T1000 (cell line): ENCODE results near the gene DDIT4.
A peak's percentile ranks its signal among the peaks of the same experiment; 100 is the strongest.
"Not testable (repeated sequence)": the region's sequence is repeated elsewhere in the genome, so short reads cannot be mapped to it uniquely, and the experiment has no call there.

ENCODE experiments used
- DNase-seq: peaks from one replicate; lab custom pipeline; 2025; ENCODE audit warnings: mixed read lengths; lab: John Stamatoyannopoulos, UW

The DDIT4 gene

DNA sequence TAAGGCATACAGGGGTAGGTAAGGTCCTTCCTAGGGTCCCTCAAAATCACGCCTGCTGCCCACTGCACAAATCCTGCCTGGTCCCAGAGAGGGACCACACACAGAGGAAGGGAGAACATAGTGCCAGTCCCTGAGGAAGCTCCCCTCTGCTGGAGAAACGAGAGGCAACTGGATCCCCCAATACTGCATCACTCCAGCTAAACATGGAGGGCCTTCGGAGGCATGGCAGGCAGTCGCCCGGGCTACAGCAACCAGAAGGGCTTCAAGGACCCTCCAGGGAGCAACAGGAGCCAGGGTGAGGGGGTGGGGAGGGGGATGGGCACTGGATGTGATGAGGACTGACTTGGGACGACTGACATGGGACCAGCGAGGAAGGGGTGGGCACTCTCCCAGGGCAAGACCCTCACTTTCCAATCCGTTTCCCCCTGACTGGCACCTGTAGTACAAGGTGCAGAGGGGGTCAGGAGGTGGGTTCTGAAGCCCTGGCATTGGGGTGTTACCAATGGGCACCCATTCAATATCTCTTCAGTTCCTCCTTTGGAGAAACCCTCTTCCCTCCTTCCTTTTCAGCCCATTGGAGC is 21.7 kb downstream of the DDIT4 start:
- no peak for DNase-seq

DNA sequence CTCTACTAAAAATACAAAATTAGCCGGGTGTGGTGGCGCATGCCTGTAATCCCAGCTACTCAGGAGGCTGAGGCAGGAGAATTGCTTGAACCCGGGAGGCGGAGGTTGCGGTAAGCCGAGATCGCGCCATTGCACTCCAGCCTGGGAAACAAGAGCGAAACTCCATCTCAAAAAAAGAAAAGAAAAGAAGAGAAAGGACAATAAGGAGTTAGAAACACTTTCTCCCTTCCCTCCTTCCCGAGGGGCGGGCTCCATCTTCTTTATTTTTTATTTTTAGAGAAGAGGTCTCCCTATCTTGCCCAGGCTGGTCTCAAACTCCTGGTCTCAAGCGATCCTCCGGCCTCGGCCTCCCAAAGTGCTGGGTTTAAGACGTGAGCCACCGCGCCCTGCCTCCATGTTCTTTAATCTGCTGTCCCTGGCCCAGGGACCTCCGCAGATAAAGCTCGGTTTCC is 23.1 kb downstream of the DDIT4 start:
- not testable (repeated sequence) for DNase-seq

DNA sequence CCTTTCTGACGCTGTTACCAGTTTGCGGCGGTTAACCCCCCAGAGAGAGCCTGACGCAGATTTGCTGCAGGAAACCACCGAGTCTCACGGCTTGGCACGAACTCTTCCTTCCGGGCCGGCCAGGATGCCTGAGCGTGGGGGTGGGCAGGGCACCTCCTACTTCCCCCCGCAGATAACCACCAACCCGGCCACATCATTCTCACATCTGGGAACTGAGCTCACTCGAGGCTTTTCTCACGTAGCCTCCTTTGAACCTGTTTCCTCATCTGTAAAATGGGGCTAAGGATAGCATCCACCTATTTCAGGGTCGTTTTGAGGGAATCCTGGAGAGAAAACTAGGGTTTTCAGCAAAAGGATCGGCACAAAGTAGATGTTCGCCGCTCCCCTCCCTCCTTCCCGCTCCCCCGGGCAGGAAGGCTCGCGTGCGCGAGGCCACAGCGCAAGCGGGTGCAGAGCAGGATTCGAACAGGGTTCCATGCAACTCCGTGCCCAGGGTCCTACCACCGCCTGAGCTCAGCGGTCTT is 23.6 kb downstream of the DDIT4 start:
- peak; percentile 89 for DNase-seq

DNA sequence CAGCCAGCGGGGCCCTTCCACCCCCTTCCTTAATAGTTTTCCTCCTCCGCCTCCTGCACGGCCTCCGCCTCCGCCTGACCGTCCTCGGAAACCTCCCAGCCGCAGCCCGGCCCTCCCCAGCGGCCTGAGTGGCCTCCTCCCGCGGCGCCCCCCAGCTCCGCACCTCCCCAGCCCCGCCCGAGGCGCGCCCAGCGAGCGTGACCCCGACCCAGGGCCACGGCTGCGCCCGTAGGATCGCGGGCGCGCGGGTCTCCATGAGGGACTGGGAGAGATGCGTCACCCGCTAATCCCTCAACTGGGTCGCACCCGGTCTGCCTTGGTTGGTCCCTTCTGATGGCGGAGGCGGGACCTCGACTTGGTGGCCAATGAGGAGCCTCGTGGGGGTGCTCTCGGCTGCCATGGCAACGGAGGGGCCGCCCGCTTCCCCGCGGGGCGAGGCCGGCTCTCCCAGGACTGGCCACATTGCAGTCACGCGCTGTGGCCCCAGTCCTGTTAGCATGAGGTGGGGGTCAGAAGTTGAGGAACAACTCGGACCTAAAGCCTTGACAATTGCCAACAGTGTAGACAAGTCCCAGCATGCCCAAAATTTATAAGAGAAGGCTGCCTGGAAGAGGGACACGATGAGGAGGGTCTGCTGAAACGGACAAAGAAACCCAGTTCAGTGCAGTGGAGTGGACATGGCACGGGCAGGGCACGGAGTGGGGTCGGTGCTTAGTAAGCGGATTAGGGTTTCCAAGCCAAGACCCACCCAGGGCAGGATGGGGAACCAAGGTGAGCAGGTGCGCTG is 24.3 kb downstream of the DDIT4 start:
- DNase-seq = peak; percentile 97

DNA sequence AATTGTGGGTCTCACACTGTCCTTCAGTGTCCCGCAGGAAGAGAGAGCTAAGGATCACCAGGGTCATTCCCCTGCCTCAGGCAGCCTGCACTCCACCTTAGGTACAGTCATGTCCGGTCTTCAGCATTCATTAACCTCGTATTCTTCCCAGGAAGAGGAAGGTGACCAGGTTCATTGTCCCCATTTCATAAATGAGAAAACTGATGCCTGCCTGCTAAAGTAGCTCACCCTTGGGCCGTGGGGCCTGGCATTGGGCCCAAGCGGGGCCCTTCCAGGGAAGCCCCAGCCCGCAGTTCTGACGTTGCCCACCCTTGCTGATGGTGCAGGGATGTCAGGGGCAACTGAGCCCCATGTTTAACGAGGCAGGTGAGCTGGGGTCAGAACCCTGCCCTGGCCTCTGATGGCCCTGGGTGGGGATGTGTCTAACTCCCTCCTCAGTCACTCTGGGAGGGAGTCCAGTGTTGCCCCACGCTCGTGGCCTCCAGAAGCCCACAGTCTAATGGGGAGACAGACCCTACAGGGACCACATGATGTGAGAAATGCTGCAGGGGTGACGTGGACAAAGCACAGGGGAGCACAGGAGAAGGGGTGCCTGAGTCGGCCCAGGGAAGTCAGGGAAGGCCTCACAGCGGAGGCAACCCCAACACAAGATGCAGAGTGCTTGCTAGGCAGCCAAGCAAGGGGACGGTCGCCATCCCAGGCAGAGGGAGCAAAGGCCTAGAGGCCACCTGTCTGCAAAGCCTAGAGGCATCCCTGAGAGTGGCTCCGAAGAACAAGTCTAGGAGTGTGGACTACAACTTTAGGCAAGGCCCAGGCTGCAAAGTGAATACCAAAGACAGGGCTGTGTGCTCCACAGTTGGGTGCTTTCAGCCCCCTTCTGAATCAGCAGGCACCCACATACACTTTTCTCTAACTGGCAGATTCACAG is 25.1 kb downstream of the DDIT4 start:
- DNase-seq = no peak

DNA sequence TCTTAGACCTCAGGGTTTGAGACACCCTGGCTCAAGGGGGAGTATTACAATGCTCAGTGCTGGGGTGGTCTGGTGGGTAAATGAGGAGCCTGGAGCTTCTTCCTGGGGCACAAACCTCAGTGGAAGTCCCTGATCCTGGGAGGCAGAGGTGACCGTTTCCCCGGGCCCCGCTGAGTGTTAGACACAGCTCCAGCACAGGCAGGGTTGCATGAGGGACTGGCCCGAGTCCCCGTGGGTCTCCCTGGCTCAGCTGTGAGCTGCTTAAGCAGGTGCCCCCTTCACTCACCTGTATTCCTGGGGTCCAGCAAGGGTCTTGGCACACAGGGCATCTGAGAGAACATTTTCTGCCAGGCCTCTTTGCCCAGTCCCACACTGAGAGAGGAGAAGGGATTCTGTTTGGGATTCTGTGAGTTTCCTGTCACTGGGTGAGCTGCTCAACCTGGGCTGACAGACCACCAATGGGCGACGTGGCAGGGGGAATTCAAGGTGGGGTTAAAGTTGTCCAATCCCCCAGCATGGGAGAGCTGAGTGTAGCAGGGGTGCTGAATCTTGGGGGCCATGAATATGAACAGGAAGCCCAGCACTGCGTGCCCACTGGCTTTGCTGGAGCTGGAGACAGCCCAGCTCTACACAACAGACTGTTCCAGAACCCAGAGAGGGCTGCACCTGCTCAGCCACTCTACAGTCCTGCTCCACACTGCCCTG is 29.9 kb downstream of the DDIT4 start:
- DNase-seq = no peak

DNA sequence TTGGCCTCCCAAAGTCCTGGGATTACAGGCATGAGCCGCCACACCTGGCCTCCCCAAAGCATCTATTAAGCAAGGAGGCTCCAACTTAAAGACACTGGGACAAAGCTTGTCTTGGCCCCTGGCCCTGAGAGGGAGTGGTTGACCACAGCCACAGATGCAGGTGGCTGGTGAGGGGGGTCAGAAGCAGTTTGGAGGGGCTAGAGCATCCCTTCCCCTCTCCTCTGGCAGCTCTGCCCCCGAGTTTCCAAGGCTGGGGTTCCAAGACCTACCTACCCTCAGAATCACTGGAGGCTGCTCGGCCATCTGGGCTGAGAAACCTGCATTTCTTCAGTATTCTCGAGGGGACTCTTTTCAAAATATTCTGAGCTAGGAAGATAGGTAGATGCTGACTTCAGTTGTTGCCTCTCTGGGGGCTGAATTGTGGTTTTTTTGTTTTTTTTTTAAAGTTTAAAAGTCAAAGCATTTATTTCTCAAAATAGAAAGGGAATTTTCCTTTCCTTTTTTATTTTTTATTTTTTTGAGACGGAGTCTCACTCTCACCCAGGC is 32.6 kb downstream of the DDIT4 start:
- no peak for DNase-seq

DNA sequence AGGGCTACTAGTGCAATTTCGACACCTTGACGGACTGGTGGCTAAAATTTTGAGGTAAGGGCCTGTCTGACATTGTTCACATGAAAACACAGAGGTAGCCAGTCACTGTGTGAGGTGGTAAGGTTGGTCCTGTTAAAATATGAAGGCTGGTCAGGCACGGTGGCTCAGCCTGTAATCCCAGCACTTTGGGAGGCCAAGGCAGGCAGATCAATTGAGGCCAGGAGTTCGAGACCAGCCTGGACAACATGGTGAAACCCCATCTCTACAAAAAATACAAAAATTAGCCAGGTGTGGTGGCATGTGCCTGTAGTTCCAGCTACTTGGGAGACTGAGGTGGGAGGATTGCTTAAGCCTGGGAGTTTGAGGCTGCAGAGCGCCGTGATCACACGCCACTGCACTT is 34.0 kb downstream of the DDIT4 start:
- not testable (repeated sequence) for DNase-seq

DNA sequence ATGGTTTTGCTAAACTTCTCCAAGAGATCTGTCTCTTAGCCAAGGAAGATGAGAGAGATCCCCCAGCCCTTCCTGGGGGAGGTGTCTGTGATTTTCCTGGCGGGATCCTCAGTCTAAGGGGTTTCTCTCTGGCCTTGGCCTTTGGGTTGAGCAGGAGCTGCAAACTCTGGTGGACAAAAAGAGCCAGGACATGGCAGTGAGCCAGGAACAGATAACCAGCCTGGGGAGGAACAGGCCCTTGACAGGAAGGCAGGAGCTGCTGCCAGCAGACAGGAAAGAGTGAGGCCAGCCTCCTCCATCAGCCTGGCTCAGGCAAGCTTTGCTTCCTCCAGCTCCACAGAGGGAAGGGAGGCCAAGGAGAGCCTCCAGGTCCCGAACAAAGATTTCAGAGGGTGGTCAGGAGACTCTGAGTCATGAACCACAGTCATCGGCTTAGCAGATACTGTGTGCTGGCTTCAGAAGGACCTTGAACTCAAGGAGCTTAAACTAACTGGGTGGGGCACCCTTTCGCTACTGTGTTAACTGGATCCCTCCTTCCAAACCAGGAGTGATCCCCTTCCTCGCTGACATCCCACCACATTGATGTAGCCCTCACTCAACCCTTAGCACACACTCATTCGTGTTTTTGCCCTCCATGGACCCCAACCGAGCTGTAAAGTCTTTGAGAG is 34.7 kb downstream of the DDIT4 start:
- no peak for DNase-seq

DNA sequence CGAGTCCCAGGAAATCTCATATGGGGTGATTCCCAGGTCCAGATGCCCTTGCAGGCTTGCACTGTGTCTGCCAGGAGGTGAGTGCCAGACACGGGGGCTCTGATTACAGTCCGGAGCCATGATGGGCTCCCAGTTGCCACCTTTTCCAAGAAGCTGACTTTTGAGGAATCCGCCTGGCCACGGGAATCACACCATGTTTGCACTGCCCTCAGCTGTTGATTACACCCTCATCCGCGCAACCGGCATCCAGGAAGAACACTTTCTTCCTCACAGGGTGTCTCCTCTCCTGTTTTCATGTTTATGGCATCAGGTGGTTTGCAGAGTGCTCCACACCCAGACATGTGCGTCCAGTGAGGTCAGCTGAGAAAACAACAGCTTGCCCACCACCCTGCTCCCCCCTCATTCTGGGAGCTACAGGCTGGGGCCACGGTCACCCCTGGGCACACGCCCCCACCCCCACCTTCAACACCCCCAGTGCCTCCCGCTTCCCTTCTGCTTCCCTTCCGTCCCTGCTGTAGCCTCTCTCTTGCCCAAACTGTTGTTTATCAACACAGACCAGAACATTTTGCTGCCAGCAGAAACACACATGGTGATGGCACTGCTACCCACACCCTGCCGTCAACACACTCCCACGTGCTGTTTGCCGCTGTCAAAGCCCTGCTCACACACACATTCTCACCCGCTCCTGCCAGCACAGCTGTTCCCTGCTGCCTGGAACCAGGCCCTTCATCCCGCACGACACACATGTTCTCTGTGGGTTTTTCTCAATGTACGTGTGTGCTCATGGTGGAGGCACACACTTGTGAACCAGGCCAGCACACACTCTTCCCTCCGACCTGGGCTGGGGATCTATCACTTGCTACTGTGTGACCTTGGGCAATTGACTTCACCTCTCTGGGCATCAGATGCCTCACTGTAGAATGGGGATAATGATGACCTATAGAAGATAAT is 35.8 kb downstream of the DDIT4 start:
- no peak for DNase-seq

DNA sequence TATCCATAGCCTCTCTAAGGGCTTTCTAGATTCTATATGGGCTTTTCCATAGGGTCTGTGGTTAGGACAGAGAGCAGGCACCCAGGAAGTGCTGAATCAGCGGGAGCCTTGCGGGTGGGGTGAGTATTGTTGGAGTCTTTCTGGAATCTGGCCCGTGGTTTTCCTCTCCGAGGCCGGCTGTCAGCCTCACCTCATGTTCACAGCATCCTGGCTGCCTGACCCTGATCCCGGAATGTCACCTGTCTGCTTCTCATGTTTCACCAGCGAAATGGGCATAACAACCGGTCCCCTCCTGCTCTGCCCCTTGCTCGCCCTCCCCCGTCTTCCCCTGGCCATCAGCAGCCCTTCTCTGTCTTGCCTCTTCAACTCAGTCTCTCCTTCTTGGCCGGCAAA is 36.5 kb downstream of the DDIT4 start:
- no peak for DNase-seq

DNA sequence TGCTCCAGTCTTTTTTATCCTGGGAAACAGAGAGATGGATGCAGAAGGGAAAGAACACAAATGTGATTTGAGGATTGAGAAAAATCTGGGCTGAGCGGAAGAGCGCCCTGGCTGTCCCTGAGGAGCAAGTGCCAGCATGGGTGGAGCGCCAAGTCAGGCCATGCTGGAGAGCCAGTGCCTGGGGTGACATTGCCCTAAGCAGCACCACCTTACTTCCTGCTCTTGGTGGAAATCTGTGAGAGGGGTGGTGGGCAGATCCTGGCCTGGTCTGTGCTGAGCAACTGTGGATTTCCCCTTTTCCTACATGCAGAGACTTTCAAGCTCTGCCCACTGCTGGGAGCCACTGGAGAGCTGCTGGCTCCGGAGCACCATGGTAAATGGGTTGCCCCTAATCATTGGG is 36.9 kb downstream of the DDIT4 start:
- DNase-seq = no peak

DNA sequence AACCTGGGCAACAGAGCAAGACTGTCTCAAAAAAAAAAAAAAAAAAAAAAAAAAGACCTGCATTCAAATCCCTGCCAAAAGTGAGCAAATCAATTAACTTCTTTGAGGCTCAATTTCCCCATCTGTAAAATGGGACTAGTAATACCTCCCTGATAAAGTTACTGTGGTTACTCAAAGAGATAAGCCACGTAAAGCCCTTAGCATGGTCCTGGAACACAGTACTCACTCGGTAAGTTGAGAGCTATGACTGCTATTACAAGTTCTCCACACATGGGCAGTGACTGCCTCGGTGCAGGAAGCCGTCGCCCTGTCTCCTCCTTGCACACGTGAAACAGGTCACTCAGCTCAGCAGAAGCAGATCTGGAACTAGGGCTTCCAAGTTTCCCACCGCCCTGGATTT is 37.9 kb downstream of the DDIT4 start:
- no peak for DNase-seq

DNA sequence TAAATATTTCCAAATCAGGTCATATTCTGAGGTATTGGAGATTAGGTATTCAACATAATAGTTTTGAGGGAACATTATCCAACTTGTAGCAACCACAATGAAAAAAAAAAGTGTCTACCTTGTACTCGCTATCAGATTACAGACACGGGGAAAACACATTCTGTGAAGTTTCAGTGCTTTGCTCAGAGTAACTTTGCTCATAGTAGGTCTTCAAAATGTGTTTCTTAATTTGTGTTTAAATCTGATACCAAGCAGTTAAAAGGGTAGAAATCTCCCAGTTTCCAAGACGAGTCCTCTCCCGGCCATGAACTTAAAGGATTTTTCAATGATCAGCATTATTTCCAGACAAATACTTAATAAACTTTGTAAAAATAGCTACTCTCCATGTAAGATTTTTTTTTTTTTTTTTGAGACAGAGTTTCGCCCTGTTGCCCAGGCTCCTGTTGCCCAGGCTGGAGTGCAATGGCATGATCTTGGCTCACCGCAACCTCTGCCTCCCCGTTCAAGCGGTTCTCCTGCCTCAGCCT is 39.2 kb downstream of the DDIT4 start:
- no peak for DNase-seq

DNA sequence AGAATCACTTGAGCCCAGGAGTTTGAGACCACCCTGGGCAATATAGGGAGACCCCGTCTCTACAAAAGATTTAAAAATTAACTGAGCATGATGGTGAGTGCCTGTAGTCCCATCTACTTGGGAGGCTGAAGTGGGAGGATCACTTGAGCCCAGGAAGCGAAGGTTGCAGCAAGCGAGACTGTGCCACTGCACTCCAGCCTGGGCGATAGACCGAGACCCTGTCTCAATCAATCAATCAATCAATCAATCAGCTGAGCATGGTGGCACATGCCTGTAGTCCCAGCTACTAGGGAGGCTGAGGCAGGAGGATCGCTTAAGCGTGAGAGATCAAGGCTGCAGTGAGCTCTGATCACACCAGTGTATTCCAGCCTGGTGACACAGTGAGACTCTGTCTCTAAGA is 40.5 kb downstream of the DDIT4 start:
- DNase-seq = no peak

DNA sequence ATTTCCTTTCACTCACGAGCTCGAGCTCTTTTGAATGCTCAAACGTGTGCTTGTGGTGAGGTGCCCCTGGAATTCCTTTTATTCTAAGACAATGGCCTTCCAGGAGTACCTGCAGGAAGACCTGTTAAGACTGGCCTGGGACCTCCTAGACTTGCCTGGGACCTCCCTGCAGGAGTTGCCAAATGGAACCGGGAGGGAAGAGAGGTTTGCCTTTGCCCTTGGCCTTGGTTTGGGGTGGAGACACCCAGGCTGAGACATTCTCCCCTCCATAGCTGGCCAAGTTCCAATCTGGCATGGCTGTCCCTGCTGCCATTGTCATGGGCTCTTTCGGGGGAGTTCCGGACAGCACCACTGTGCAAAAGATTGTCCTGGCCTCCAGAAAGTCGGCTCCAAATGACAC is 41.3 kb downstream of the DDIT4 start:
- DNase-seq = no peak

DNA sequence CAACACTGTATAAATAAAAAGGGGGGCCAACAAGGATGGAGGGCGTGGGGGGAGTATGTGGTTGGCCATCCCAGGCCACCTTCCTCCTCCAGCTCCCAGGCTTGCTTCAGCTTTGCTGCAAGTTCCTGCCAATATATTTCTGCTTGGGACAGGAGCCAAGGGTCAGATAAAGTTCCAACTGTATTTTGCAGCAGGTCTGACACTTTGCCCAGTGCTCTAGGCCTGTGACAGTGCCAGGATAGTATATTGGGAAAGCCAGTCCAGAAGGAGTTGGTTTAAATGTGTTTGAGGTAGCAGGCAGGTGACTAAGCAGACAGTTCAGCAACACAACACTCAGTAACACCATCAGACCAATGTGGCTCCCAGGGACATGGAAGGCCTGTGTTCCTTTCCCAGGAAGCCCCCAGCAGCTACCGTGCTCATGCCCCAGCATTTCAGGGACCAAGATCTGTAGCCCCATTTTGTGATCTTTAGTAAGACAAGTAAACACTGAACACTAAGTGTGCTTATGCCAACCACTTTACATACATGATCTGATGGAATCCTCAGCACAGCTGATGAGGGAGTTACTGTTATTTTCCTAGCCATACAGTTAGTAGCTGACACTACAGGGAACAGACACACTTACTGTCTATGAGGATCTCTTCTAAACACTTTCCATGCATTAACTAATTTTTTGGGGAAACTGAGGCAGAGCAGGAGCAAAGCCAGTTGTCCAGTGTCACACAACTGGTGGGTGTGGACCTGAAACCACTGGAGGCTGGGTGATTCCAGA is 42.1 kb downstream of the DDIT4 start:
- no peak for DNase-seq

DNA sequence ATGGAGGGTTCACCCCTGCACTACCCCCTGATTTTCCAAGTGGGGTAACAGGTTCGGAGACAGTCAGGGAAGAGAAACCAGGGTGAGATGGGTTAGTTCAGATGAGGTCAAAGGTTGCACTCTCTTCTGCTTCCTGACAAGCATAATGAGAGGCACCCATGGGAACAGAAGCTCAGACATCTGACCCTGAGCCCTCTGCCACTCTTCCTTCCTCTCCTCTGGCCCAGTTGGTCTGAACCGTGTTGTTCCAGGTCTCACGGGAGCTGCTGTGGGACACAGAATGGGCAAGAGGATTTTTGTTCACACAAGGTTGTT is 42.6 kb downstream of the DDIT4 start:
- DNase-seq = no peak
